ENCODE results near the gene SLC9B1.

DNA sequence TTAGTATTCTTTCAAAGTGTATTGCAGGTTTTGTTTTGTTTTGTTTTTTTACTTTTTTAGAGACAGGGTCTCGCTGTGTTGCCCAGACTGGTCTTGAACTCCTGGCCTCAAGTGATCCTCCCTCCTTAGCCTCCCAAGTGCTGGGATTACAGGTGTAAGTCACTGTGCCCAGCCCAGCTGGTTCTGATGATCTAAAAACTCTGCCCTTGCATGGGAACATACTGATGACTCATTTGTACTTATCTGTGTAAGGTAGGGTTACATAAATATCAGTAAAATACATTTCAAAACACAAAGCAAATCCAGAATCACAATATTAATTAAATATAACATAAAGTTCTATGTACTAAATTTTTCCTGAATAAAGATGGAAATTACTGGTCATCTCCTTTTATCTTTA, 7.4 kb upstream of the SLC9B1 start:
- TF ChIP-seq, protein P1, sequence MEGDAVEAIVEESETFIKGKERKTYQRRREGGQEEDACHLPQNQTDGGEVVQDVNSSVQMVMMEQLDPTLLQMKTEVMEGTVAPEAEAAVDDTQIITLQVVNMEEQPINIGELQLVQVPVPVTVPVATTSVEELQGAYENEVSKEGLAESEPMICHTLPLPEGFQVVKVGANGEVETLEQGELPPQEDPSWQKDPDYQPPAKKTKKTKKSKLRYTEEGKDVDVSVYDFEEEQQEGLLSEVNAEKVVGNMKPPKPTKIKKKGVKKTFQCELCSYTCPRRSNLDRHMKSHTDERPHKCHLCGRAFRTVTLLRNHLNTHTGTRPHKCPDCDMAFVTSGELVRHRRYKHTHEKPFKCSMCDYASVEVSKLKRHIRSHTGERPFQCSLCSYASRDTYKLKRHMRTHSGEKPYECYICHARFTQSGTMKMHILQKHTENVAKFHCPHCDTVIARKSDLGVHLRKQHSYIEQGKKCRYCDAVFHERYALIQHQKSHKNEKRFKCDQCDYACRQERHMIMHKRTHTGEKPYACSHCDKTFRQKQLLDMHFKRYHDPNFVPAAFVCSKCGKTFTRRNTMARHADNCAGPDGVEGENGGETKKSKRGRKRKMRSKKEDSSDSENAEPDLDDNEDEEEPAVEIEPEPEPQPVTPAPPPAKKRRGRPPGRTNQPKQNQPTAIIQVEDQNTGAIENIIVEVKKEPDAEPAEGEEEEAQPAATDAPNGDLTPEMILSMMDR (IDR thresholded peaks at IDR 0.05; ENCODE audit: low read depth, low read length): no peak
- no peak for TF ChIP-seq EZH2phosphoT487 (IDR thresholded peaks at IDR 0.05; ENCODE audit: low read depth)
